Gastrocnemius medialis (tissue), 4 donors: Measurements from ENCODE around the gene HDGFL2. TPM values are rescaled to one million over a fixed set of nuclear protein-coding genes. Genes with fewer than 3 reads are reported as not detected.

ENCODE experiments used
- ATAC-seq, 2 donors: fragments of 150-250 bp; one replicate each; pipeline ENCODE4 v1.9.1; 2016
- DNase-seq, 2 donors: peaks; one replicate each; pipeline ENCODE4 v3.0.0-alpha.2; 2019
- H3K27ac ChIP-seq, 4 donors: fragments of 200-600 bp; sonication (generic); 1 replicate in 1 of 4; 2 replicates in 3 of 4; pipeline ENCODE4 v1.5.1; 2016 to 2018; ENCODE audit warnings: mild to moderate bottlenecking in 2 of 4, moderate library complexity in 1 of 4
- H3K27me3 ChIP-seq, 3 donors: fragments of 200-600 bp; sonication (generic) in 2 of 3; 1 replicate in 1 of 3; 2 replicates in 2 of 3; pipeline versions ENCODE4 v1.5.1 to v1.6.0; 2016 to 2019; ENCODE audit warnings: mild to moderate bottlenecking in 1 of 3, moderate library complexity in 1 of 3
- H3K36me3 ChIP-seq, 2 donors: fragments of 200-600 bp; sonication (generic) in 1 of 2; one replicate each; pipeline ENCODE4 v1.5.1; 2017 to 2018
- H3K4me1 ChIP-seq, 2 donors: fragments of 200-600 bp; sonication (generic) in 1 of 2; one replicate each; pipeline ENCODE4 v1.5.1; 2016 to 2017; ENCODE audit warnings: mild to moderate bottlenecking in 2 of 2
- H3K4me3 ChIP-seq, 4 donors: fragments of 200-600 bp; sonication (generic) in 3 of 4; 1 replicate in 1 of 4; 2 replicates in 3 of 4; pipeline ENCODE4 v1.5.1; 2016 to 2019; ENCODE audit warnings: mild to moderate bottlenecking in 2 of 4
- H3K9me3 ChIP-seq, 3 donors: fragments of 200-600 bp; sonication (generic) in 2 of 3; 1 replicate in 1 of 3; 2 replicates in 2 of 3; pipeline ENCODE4 v1.5.1; 2016 to 2019
- POLR2A ChIP-seq, 2 donors: fragments of 450-650 bp; IDR thresholded peaks; one replicate each; pipeline ENCODE4 v1.6.1; 2017; ENCODE audit warnings: antibody characterized with exemption in 2 of 2, mild to moderate bottlenecking in 2 of 2, moderate library complexity in 2 of 2
- in situ Hi-C, 4 donors: fragments of 200-750 bp; cut with MboI; loops; one replicate each; pipeline versions ENCODE4 v1.15.0 to v1.8.0; 2017; ENCODE audit warnings: low sequenced_read_pairs in 4 of 4
- intact Hi-C: fragments of 100-400 bp; cut with DNase I; formaldehyde crosslinking; loops from one replicate; pipeline ENCODE4 v1.15.1; 2023; ENCODE audit warnings: low total_unique reads
- total RNA-seq, 4 donors: library from RNA; depleted of rRNA; stranded (reverse); fragments of >200 nt; gene quantifications; one replicate each; pipeline versions ENCODE4 v1.1.0 to v1.2.3, GENCODE V29; 2016
- TF ChIP-seq, protein P1 (sequence below), 5 experiments: fragments of 450-650 bp in 3 of 5; fragments of 200-600 bp in 2 of 5; sonication (generic) in 2 of 5; IDR thresholded peaks in 4 of 5; conservative IDR thresholded peaks in 1 of 5; 1 replicate in 4 of 5; 2 replicates in 1 of 5; pipeline ENCODE4 v1.5.1; 2016 to 2019; ENCODE audit warnings: antibody characterized with exemption in 5 of 5, mild to moderate bottlenecking in 3 of 5, moderate library complexity in 3 of 5

HDGFL2 gene
- total RNA-seq, 4 donors from 2014 or later: 46.5 to 83.2 (median 56.1) TPM

DNA sequence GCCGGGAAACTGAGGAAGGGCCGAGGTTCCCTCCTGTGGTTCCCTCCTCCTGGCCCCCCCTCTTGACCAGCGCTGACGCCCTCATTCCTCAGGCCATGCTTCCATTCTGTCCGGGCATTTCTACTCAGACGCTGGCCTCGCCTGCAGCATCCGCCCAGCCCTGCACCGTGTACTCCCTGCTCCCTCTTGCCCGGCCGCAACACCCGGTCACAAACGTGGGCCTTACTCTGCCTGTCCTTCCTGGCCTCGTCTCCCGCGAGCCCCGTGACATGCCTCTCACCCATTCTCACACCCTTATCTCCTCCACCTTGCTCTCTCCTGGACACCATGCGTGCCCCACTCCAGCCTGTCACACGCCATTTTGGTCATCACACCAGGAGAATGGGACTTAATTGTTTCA lies 11.3 kb downstream of the HDGFL2 start:
- ATAC-seq: no peak
- in situ Hi-C loops: no loop called here

DNA sequence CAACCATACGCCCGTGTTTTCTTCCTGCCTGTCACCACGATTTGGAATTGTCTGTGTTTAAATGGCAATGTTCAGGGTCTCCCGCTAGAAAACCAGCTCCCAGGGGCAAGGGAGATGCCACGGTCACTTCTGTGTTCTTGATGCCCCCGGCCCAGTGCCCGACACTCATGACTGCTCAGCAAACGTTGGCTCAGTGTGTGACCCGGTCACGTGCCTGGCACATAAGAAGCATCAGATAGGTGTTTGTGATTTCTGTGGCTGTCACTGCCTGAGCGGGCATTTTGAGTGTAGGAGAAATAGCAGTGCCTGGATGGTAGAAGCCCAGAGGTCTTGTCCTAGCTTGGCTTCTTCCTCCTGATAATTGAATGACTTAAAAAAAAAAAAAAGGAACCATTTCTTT lies 15.5 kb downstream of the HDGFL2 start:
- TF ChIP-seq, protein P1, sequence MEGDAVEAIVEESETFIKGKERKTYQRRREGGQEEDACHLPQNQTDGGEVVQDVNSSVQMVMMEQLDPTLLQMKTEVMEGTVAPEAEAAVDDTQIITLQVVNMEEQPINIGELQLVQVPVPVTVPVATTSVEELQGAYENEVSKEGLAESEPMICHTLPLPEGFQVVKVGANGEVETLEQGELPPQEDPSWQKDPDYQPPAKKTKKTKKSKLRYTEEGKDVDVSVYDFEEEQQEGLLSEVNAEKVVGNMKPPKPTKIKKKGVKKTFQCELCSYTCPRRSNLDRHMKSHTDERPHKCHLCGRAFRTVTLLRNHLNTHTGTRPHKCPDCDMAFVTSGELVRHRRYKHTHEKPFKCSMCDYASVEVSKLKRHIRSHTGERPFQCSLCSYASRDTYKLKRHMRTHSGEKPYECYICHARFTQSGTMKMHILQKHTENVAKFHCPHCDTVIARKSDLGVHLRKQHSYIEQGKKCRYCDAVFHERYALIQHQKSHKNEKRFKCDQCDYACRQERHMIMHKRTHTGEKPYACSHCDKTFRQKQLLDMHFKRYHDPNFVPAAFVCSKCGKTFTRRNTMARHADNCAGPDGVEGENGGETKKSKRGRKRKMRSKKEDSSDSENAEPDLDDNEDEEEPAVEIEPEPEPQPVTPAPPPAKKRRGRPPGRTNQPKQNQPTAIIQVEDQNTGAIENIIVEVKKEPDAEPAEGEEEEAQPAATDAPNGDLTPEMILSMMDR (IDR thresholded peaks at IDR 0.05 in 4 of 5, conservative IDR thresholded peaks at IDR 0.05 in 1 of 5): no peak
- TF ChIP-seq POLR2A (IDR thresholded peaks at IDR 0.05): no peak
- no peaks in the 10 kb centered on the region for H3K9me3 ChIP-seq
- no peak overlapping the region for H3K27ac ChIP-seq
- intact Hi-C loops: no loop called here
- no peaks in the 10 kb centered on the region for H3K27me3 ChIP-seq
- H3K4me3 ChIP-seq: no peak overlapping the region
- in situ Hi-C loops: no loop called here
- DNase-seq: no peak
- no peaks in the 10 kb centered on the region for H3K4me1 ChIP-seq
- no peak for ATAC-seq
- H3K36me3 ChIP-seq: peaks cover 0 to 41% of the 10 kb centered on the region in 2 donors

More for the DNA sequence above, 11.3 kb downstream of the HDGFL2 start:
- intact Hi-C loops: no loop called here
- no peaks in the 10 kb centered on the region for H3K9me3 ChIP-seq
- H3K4me3 ChIP-seq: no peak overlapping the region
- no peak for DNase-seq
- H3K4me1 ChIP-seq: no peaks in the 10 kb centered on the region
- no peaks in the 10 kb centered on the region for H3K27me3 ChIP-seq
- H3K36me3 ChIP-seq: peaks cover 0 to 19% of the 10 kb centered on the region in 2 donors
- no peak for TF ChIP-seq POLR2A (IDR thresholded peaks at IDR 0.05)
- TF ChIP-seq, protein P1 (IDR thresholded peaks at IDR 0.05 in 4 of 5, conservative IDR thresholded peaks at IDR 0.05 in 1 of 5): no peak
- H3K27ac ChIP-seq: no peak overlapping the region

DNA sequence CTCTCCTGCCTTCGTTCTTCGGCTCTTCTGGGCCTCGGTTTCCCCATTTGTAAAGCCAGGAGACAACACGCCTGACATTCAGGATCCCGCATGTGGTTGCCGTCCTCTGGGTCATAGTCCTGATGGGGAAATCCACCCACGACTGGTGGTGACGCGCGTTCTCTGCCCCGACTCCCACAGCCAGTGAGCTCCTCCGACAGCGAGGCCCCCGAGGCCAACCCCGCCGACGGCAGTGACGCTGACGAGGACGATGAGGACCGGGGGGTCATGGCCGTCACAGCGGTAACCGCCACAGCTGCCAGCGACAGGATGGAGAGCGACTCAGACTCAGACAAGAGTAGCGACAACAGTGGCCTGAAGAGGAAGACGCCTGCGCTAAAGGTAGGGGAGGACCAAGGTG lies 16.4 kb downstream of the HDGFL2 start:
- DNase-seq: no peak
- peaks cover 0 to 36% of the 10 kb centered on the region in 2 donors for H3K36me3 ChIP-seq
- intact Hi-C loops (no loop called here), in situ Hi-C loops (no loop called here)
- H3K9me3 ChIP-seq: no peaks in the 10 kb centered on the region
- ATAC-seq: no peak
- no peaks in the 10 kb centered on the region for H3K27me3 ChIP-seq
- no peak overlapping the region for H3K4me3 ChIP-seq
- no peak overlapping the region for H3K27ac ChIP-seq
- H3K4me1 ChIP-seq: no peaks in the 10 kb centered on the region
- TF ChIP-seq POLR2A (IDR thresholded peaks at IDR 0.05): no peak

DNA sequence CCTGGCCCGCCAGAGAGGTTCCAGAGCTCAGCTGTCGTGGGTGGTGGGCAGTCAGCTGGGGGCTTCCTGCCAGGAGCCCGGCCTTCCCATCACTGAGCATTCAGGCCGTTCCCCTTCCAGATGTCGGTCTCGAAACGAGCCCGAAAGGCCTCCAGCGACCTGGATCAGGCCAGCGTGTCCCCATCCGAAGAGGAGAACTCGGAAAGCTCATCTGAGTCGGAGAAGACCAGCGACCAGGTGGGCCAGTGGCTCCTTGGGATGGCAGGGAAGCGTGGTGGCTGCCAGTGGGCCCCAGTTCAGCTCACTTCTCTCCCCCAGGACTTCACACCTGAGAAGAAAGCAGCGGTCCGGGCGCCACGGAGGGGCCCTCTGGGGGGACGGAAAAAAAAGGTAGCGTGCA lies 19.3 kb downstream of the HDGFL2 start:
- Histone ChIP-seq H3K27ac (no peak overlapping the region), H3K9me3 (no peaks in the 10 kb centered on the region), H3K4me3 (no peak overlapping the region), H3K4me1 (no peaks in the 10 kb centered on the region), H3K27me3 (no peaks in the 10 kb centered on the region), H3K36me3 (peaks cover 0 to 54% of the 10 kb centered on the region in 2 donors)
- TF ChIP-seq POLR2A (IDR thresholded peaks at IDR 0.05): no peak
- TF ChIP-seq, protein P1 (IDR thresholded peaks at IDR 0.05 in 4 of 5, conservative IDR thresholded peaks at IDR 0.05 in 1 of 5): no peak
- in situ Hi-C loops: no loop called here
- DNase-seq (no peak), ATAC-seq (no peak)
- intact Hi-C loops: no loop called here

DNA sequence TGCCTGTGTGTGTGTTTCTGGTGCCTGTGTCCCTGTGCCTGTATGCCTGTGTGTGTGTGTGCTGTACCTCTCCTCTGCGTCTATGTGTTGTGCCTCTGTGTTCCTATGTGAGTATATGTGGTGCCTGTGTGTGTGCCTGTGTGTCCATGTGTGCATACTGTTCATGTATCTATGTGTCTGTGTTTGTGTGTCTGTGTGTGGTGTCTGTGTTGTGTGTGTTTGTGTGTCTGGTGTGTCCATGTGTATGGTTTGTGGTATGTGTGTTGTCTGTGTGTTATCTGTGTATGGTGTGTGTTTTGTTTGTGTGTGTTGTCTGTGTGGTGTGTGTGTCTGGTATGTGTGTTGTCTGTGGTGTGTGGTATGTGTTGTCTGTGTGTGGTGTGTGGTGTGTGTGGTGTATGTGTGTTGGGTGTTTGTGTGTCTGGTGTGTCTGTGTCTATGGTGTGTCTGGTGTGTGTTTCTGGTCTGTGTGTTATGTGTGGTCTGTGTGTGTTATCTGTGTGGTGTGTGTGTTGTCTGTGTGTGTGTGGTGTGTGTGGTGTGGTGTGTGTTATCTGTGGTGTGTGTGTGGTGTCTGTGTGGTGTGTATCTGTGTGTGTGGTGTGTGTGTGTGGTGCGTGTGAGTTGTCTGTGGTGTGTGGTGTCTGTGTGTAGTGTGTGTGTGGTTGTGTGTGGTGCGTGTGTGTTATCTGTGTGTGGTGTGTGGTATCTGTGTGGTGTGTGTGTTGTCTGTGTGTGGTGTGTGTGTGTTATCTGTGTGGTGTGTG lies 20.4 kb downstream of the HDGFL2 start:
- Histone ChIP-seq H3K4me1 (no peaks in the 10 kb centered on the region), H3K27me3 (no peaks in the 10 kb centered on the region), H3K36me3 (peaks cover 0 to 62% of the 10 kb centered on the region in 2 donors), H3K9me3 (no peaks in the 10 kb centered on the region), H3K27ac (no peak overlapping the region), H3K4me3 (no peak overlapping the region)
- intact Hi-C loops: no loop called here
- TF ChIP-seq, protein P1 (IDR thresholded peaks at IDR 0.05 in 4 of 5, conservative IDR thresholded peaks at IDR 0.05 in 1 of 5): no peak
- TF ChIP-seq POLR2A (IDR thresholded peaks at IDR 0.05): no peak
- ATAC-seq (no peak), DNase-seq (no peak)
- in situ Hi-C loops: no loop called here
